Activated CD4-positive, CD25-positive, alpha-beta regulatory T cell treated with anti-CD3 and anti-CD28 coated beads, Interleukin-2, amount 50 U/mL, for 24 hours (primary cell): ENCODE data around the gene IL5.
"Not testable (repeated sequence)": the region's sequence is repeated elsewhere in the genome, so short reads cannot be mapped to it uniquely, and the experiment has no call there.

ENCODE experiments used
- ATAC-seq, 2 donors: fragments of 150-1000 bp; cut with Tn5 transposase; one replicate each; pipeline ENCODE4 v1.10.0; 2021; ENCODE audit warnings: mild to moderate bottlenecking in 1 of 2, moderate library complexity in 1 of 2

IL5 gene

GRCh38 chr5:132528866-132529634, 14.3 kb downstream of the IL5 start:
- peak; percentile 32 to 44 for ATAC-seq

- no peak for ATAC-seq
Observed at GRCh38 chr5:132528021-132528420, 15.3 kb downstream of the IL5 start.

- ATAC-seq: no peak
Observed at GRCh38 chr5:132526974-132527564, 16.3 kb downstream of the IL5 start.

- peak; percentile 41 to 61 for ATAC-seq
Observed at GRCh38 chr5:132526290-132526973, 16.9 kb downstream of the IL5 start.

GRCh38 chr5:132525299-132525724, 18.0 kb downstream of the IL5 start:
- peak; percentile 41 to 54 for ATAC-seq

GRCh38 chr5:132524877-132525276, 18.4 kb downstream of the IL5 start:
- ATAC-seq: not testable (repeated sequence)

- ATAC-seq: not testable (repeated sequence)
Observed at GRCh38 chr5:132522067-132522466, 21.3 kb downstream of the IL5 start.

GRCh38 chr5:132513618-132514336, 29.5 kb downstream of the IL5 start:
- not testable (repeated sequence) for ATAC-seq

- ATAC-seq: no peak
Observed at GRCh38 chr5:132510076-132510475, 33.2 kb downstream of the IL5 start.

- ATAC-seq: peak in 1 of 2 donors; percentile 37
Observed at GRCh38 chr5:132506094-132506692, 37.1 kb downstream of the IL5 start.

- no peak for ATAC-seq
Observed at GRCh38 chr5:132505641-132506040, 37.7 kb downstream of the IL5 start.

- no peak for ATAC-seq
Observed at GRCh38 chr5:132504746-132505145, 38.6 kb downstream of the IL5 start.

- ATAC-seq: no peak
Observed at GRCh38 chr5:132503244-132503643, 40.1 kb downstream of the IL5 start.

- ATAC-seq: no peak
Observed at GRCh38 chr5:132501961-132502931, 41.1 kb downstream of the IL5 start.

- no peak for ATAC-seq
Observed at GRCh38 chr5:132501629-132501956, 41.7 kb downstream of the IL5 start.

GRCh38 chr5:132500931-132501628, 42.2 kb downstream of the IL5 start:
- ATAC-seq: peak; percentile 32 to 52

- ATAC-seq: no peak
Observed at GRCh38 chr5:132500244-132500930, 42.9 kb downstream of the IL5 start.

- ATAC-seq: no peak
Observed at GRCh38 chr5:132499440-132500243, 43.7 kb downstream of the IL5 start.

GRCh38 chr5:132498686-132499271, 44.5 kb downstream of the IL5 start:
- no peak for ATAC-seq
